Measurements from ENCODE around the gene TUBA3E.
"Not testable (repeated sequence)": the region's sequence is repeated elsewhere in the genome, so short reads cannot be mapped to it uniquely, and the experiment has no call there.

The TUBA3E gene

GRCh38 chr2:130143266-130144039, 54.8 kb downstream of the TUBA3E start:
- not testable (repeated sequence) for DNase-seq (ENCODE audit: low spot score)

GRCh38 chr2:130142396-130143265, 55.6 kb downstream of the TUBA3E start:
- DNase-seq (ENCODE audit: low spot score) = not testable (repeated sequence)
